GM18520 (cell line): Measurements from ENCODE around the gene CST2.
"Not testable (repeated sequence)": the region's sequence is repeated elsewhere in the genome, so short reads cannot be mapped to it uniquely, and the experiment has no call there.

Experiments used
- ATAC-seq: cut with Tn5 transposase; IDR thresholded peaks from one replicate; pipeline ENCODE4 v1.9.1; 2021; ENCODE audit not compliant: unreplicated experiment

The CST2 gene

DNA sequence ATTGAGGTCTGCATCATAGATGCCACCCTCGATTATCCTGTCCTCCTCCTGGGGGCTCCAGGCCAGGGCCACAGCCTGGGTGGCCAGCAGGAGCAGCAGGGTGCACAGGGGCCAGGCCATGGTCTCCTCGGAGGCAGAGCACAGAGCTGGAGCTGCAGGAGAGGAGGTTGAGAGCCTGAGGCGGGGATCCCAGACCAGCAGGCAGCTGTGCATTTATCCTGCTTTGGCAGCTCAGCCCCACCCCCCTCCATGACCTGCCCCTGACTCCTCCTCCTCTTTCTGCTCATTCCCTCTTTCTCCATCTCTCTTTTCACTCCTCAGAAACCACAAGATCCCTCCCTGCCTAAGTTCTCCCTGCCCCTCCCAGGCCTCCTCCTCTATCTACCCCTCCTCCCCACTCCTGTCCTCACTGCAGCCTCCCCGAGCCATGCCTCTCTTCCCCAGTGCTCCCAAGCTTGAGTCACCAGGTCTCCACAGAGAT, at the start of gene CST2:
Gene CST2, minus strand, starts transcription at position 189 of the 481 bp plus-strand sequence. Its CDS starts 69 bp downstream, at position 120.
- no peak for ATAC-seq

DNA sequence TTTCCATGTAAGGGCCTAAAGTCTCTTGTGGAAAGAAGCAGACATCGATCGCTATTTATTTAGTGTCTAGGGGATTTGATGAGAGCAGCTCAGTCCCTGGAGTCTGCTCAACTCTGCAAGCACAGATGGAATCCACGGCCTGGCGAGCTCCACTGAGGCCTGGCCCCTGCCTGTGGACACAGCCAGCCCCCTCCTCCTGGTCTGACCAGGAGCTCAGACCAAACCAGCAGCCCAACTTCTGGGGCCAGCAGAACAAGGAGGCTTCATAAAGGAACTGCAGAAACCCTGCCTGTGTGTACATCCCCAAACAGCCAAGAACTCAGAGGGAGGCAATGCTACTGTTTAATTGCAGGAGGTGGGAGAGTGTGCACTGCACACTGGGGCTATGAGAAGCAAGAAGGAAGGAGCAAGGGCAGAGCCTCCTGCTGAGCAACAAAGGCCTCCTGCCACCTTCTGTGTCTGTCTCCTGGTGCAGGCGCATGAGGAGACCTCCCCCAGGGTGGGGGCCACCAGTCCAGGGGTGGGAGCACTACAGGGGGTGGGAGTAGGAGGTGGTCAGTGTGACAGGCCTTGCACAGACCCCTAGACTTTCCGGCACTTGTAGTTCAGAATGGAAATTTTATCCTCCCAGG, 49.2 kb upstream of the CST2 start:
- ATAC-seq = no peak

DNA sequence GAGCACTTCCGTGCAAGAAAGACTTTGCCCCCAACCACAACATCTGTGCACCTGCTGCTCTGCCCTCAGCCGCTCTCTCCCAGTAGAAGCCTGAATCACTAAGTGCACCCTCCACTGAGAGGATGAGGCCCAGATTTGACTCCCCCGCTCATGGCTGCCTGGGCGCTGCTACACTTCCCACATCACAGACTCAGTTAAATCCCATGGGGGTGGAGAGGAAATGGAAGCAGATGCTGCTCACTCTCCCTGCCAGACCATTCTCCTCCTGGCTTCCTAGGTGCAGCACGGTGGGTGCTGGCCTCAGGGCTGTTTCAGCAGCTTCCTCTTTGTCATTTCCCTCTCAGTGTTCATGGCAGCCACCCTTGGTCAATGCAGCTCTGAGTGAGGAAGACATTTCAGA, 48.2 kb upstream of the CST2 start:
- ATAC-seq = no peak

DNA sequence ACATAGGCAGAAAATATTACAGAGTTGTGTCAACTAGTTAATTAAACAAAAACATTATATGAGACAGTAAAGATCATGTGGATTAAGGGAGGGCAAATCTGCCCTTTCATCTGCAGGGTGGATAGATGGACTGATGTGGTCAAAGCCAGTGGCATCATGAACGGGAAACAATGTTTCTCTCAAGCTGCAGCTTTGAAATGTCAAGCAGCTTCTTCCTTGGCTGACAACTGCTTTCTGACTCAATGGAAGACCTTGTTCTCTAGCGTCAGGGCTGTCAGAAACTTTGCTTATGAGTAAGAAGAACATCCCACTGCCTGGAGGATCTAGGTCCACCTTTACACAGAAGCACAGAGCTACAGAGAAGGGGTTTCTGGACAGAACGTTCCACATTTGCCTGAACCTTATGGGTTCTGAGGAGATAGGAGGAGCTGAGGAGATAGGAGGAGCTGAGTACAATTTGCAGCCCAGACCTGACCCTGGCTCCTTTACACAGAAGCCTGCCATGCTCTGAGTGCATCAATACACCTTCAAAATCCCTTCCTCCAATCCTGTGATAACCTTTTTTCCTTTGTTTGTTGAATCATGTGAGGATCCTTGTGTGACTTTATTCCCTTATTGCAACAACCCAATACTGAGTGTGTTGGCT, 47.0 kb upstream of the CST2 start:
- no peak for ATAC-seq

- ATAC-seq = no peak
These were observed 45.5 kb upstream of the CST2 start for GRCh38 chr20:23872065-23872464.

DNA sequence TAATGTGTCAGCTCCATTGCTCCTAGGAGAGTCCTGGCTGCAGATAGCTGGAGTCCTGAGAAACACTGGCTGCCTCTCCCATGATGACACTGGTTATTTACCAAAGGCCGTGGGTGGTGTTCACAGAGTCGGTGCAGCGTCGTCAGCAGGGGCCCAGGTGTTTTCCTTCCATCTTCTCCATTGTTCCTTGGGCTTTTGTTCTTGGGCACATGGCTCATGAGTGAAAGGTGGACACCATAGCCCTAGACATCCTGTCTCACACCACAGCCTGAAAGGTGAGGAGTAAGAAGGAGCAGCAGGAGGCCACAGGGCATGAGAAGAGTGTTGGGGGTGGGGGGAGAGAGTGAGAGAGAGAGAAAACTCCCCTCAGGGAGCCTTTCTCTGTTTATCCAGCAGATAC, 43.9 kb upstream of the CST2 start:
- no peak for ATAC-seq

DNA sequence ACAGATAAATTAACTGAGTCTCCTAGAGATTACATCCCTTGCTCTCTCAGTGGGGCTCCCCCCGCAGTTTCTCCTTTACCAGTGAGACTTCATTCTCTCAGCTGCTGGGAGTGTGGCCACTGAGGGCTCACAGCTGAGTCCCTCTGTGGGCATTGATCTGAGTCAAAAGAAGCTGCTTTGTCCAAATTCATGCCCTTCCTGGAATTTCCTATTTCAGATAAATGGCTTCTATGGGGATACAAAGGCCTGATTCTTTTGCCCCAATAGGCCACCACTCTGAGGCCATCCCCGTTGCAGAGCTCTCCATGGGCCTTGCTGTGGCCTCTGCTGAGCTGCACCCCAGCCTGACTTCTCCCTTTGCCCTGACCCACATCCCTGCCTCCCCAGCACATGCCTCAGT, 43.0 kb upstream of the CST2 start:
- no peak for ATAC-seq

GRCh38 chr20:23868321-23868720, 41.8 kb upstream of the CST2 start:
- no peak for ATAC-seq

DNA sequence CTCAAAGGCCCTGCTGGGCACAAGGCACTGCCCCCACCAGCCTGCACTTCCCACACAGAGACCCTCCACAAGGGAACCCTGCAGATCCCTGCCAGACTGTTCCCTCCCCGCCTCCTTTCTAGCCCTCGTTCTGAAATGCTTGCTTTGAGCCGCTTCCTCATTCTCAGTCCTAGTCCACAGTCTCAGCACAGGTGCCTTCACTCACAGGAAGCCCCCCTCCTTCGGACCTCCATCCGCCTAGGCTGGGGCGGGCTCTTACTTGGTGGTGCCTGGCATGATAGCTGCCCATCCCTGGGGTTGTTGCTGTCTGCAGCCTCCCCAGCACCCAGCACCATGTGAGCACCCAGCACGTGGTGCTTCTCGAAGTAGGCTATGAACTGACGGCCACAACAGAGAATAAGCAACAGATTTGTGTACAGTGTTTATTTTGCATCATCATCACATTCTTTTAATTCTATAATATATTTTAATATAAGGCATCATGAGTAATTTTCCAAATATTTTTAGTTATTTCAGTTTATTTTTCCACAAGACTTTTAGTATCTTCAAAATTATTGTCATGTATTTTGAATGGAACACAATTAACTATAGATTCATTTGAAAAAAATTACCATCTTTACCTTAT, 40.7 kb upstream of the CST2 start:
- no peak for ATAC-seq

DNA sequence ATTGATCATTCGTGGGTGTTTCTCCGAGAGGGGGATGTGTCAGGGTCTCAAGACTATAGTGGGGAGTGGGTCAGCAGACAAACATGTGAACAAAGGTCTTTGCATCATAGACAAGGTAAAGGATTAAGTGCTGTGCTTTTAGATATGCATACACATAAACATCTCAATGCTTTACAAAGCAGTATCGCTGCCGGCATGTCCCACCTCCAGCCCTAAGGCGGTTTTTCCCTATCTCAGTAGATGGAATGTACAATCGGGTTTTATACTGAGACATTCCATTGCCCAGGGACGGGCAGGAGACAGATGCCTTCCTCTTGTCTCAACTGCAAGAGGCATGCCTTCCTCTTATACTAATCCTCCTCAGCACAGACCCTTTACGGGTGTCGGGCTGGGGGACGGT, 34.2 kb upstream of the CST2 start:
- not testable (repeated sequence) for ATAC-seq

DNA sequence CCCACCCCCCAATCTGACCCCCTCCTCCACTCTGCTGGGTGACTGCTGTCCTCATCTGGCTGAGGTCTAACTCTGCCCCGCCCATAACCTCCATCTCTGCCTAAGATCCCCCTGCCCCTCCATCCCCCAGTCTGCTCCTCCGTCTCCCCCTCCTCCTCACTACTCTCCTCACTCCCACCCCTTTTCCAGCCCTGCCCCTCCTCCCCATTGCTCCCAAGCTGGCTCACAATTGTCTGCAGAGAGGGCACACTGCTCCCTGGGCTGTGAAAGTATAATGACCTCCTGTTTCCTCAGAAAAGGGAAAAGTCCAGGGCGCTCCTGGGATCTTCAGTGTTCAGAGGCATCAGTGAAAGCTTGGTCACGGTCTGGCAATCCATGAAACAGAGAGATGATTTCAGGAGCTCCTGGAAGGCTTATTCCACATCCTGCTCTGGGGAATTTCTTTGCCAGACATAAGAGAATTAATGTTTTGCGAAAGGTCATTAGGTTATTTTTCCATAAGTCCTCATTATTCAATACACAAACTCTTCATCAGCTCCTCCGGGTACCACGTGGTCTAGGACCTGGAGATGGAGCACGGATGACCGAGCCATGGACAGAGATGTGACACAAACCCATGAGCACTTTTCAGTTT, 31.6 kb upstream of the CST2 start:
- no peak for ATAC-seq

DNA sequence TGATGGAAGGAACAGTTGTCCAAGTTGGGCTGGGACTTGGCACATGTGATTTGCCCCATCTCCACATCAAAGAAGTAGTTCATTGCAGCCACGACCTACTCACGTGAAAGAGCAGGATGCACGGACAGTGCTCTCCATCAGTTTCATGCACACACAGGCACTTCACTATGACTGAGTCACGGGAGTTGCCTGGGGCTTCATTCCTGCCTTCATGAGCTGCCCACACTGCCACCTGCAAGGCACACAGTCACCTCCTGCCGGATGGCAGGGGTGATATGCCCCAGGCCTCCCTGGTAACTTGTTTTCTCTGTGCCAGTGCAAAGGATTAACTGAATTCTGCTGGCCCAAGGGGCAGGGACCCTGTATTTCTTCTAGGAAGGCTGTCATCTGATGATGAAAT, 30.2 kb upstream of the CST2 start:
- ATAC-seq = no peak

DNA sequence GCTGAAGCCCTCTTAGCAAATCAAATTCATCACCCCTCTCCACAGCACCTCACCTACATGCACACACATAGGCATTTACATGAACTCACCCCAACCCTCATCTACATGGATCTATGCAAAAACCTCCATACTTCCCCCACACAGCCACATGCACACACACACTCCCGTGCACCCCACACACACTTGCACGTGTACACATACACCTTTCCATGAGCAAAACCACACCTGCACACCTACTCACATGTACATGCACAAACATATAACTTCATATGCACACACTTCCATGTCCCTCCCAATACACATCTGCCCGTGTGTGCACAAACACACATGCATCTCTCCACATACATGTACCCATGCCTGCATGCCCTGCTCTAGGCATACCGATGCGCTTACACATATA, 29.7 kb upstream of the CST2 start:
- ATAC-seq = no peak

DNA sequence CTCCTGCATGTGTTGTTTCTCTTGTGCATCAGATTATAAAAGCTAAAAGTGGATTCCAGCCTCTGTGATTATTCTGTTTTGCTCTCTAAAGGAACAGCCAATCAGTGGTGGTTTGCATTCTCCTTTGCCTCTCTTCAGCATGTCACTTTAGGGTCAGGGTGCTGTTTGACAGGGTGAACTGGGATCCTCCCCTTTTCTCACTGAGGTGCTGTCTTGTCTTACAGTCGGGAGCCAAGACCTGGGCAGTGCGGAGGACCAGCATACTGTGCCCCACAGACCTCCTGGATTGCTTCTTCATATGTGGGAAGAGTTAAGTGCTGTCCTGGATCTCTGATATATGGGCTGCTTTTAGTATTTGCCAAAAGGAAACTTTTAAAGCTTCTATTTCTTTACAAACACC, 15.2 kb upstream of the CST2 start:
- no peak for ATAC-seq

GRCh38 chr20:23835716-23836115, 9.2 kb upstream of the CST2 start:
- no peak for ATAC-seq

GRCh38 chr20:23832775-23833513, 6.4 kb upstream of the CST2 start:
- ATAC-seq = no peak

DNA sequence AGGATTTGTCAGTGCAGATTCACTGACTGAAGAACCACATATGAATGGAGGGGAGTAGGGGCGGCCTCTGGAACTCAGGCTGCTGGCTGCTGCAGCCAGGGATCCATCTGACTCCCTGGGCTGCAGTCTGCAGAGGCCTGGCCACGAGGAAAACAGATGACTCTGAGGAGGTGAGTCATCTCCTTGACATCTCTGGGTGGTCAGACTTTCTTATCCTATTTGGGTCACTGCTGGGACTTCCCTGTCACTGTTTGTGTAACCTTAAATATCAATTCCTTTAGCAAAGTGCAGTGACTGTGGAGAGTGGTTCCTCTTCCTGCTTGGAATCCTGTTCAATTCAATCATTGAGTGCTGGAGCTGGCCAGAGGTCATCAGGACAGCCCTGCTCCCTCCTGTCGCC, 5.4 kb upstream of the CST2 start:
- ATAC-seq = not testable (repeated sequence)

GRCh38 chr20:23823621-23824324, 2.8 kb downstream of the CST2 start:
- ATAC-seq = no peak

- no peak for ATAC-seq
These were observed 3.4 kb downstream of the CST2 start for GRCh38 chr20:23823111-23823510.

GRCh38 chr20:23820493-23820892, 6.0 kb downstream of the CST2 start:
- no peak for ATAC-seq

DNA sequence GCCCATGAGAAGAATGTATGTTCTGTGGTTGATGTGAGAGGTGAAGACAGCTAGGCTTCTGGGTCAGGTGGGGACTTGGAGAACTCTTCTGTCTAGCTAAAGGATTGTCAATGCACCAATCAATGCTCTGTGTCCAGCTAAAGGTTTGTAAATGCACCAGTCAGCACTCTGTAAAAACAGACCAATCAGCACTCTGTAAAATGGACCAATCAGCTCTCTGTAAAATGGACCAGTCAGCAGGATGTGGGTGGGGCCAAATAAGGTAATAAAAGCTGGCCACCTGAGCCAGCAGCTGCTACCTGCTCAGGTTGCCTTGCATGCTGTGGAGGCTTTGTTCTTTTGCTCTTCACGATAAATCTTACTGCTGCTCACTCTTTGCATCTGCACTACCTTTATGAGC, 15.0 kb downstream of the CST2 start:
- not testable (repeated sequence) for ATAC-seq
